Measurements from ENCODE around the gene NUDCD3. TPM values are rescaled to one million over a fixed set of nuclear protein-coding genes. Genes with fewer than 3 reads are reported as not detected.
A peak's percentile ranks its signal among the peaks of the same experiment; 100 is the strongest.

Gene NUDCD3
- total RNA-seq, 2 donors from 2014 or later: 20.4 to 20.8 TPM

DNA sequence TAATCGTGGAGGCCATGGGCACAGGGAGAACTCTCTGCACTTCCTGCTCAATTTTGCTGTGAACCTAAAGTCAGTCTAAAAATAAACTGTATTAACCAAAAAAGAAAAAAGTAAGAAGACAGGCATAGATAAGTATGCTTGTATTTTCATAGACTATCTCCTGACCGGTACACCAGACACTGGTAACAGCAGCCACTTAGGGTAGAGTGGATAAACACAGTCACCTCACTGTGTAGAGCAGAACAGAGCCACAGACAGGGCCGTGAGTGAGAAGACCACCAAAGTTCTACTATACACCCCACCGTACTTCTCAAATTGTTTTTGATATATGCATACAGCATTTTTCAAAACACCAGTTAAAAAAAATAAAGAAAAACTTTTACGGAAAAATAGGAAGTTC, 25.0 kb downstream of the NUDCD3 start:
- Histone ChIP-seq H3K36me3 (replicated peaks in 1 of 2; ENCODE audit: insufficient read depth in 1 of 2, low read depth in 2 of 2) (no peaks in the 10 kb centered on the region), H3K9me3 (no peaks in the 10 kb centered on the region), H3K4me1 (peaks cover 19% of the 10 kb centered on the region), H3K4me3 (no peak overlapping the region), H3K27me3 (no peaks in the 10 kb centered on the region), H3K27ac (no peak overlapping the region)
- ATAC-seq (no peak), DNase-seq (no peak)
- intact Hi-C loops (cut with DNase I): no loop called here
- 76 to 78% methylated on average over 5 of the region's 5 CpGs for WGBS, 2 donors
- no peak for TF ChIP-seq POLR2A (IDR thresholded peaks at IDR 0.05)
- TF ChIP-seq, protein P1, sequence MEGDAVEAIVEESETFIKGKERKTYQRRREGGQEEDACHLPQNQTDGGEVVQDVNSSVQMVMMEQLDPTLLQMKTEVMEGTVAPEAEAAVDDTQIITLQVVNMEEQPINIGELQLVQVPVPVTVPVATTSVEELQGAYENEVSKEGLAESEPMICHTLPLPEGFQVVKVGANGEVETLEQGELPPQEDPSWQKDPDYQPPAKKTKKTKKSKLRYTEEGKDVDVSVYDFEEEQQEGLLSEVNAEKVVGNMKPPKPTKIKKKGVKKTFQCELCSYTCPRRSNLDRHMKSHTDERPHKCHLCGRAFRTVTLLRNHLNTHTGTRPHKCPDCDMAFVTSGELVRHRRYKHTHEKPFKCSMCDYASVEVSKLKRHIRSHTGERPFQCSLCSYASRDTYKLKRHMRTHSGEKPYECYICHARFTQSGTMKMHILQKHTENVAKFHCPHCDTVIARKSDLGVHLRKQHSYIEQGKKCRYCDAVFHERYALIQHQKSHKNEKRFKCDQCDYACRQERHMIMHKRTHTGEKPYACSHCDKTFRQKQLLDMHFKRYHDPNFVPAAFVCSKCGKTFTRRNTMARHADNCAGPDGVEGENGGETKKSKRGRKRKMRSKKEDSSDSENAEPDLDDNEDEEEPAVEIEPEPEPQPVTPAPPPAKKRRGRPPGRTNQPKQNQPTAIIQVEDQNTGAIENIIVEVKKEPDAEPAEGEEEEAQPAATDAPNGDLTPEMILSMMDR (IDR thresholded peaks at IDR 0.05): no peak

DNA sequence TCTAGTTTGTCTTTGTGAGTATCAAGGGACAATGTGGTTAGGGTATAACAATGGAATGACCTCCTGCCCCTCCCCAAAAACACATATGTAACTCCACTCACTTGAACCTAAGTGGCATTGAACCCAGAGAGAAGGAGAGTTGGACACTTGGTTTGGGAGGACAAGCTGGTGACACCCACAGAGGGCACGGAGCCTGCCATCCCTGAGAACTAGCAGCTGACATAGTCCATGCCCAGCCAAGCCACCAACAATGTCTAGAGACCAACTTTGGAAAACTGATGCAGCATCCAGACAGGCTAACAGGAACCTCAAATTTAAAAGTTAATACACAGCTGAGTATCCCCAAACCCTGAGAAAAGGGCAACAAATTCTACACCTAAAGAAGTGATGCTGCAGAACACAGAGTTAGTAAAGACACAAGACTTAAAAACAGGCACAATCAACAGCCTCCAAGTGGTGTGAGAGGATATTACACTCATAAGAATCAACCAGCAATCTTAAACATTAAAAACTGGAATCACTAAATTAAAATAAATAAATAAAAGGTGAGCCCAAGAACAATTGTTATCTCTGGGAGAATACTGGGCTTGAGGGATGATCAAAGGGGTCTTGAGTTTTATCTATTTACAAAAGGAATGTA, 27.2 kb downstream of the NUDCD3 start:
- Histone ChIP-seq H3K36me3 (replicated peaks in 1 of 2; ENCODE audit: insufficient read depth in 1 of 2, low read depth in 2 of 2) (no peaks in the 10 kb centered on the region), H3K4me3 (no peak overlapping the region), H3K4me1 (no peaks in the 10 kb centered on the region), H3K9me3 (no peaks in the 10 kb centered on the region), H3K27ac (no peak overlapping the region), H3K27me3 (no peaks in the 10 kb centered on the region)
- TF ChIP-seq POLR2A (IDR thresholded peaks at IDR 0.05): no peak
- TF ChIP-seq, protein P1 (IDR thresholded peaks at IDR 0.05): peak in 4 of 7 experiments; percentile 7 to 12 (median 10)
- no peak for ATAC-seq
- 100% methylated on average over 1 of the region's 1 CpG for WGBS, 2 donors
- intact Hi-C loops (cut with DNase I): no loop called here
- DNase-seq: no peak

DNA sequence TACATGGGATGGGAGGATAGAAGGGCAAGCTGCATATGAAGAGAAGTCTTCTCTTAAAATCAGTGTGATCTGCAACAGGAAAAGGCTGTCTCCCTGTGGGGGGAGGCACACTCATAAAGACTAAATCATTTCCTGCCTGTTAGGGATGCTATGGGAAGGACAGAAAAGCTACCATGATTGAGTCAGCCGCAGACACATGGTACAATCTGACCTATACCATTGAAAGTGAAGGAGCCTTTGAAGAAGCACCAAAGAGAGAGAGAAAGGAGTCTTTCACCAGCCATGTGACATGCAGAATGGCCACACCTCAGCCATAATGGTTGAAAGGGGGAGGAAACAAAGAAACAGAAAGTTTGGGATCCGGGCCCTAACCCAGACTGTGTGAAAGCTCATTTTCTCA, 29.1 kb downstream of the NUDCD3 start:
- Histone ChIP-seq H3K36me3 (replicated peaks in 1 of 2; ENCODE audit: insufficient read depth in 1 of 2, low read depth in 2 of 2) (no peaks in the 10 kb centered on the region), H3K4me1 (no peaks in the 10 kb centered on the region), H3K27ac (no peak overlapping the region), H3K4me3 (no peak overlapping the region), H3K27me3 (no peaks in the 10 kb centered on the region), H3K9me3 (no peaks in the 10 kb centered on the region)
- no peak for ATAC-seq
- no peak for DNase-seq
- intact Hi-C loops (cut with DNase I): no loop called here
- no peak for TF ChIP-seq POLR2A (IDR thresholded peaks at IDR 0.05)
- TF ChIP-seq, protein P1 (IDR thresholded peaks at IDR 0.05): no peak
- WGBS, 2 donors: 65 to 86% methylated on average over 2 of the region's 2 CpGs

DNA sequence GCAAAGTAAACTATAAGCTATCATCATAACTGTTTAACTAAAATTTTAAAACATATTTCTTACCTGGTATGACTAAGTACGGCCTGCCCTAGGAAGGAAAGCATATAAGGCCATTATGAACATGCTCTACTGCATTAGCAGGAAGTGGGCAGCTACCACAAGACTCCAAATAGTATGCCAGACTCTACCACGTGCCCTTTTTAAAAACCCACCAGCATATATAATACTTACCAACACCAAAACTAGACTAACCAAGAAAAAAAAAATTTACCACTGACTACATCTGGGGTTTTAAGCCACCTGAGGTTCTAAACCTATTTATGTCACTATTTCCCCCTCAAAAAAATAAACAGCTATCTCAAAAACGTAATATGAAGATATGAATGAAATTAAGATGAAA, 30.1 kb downstream of the NUDCD3 start:
- intact Hi-C loops (cut with DNase I): no loop called here

More for the DNA sequence above, 30.1 kb downstream of the NUDCD3 start:
- Histone ChIP-seq H3K27me3 (no peaks in the 10 kb centered on the region), H3K36me3 (replicated peaks in 1 of 2; ENCODE audit: insufficient read depth in 1 of 2, low read depth in 2 of 2) (no peaks in the 10 kb centered on the region), H3K27ac (no peak overlapping the region), H3K4me1 (no peaks in the 10 kb centered on the region), H3K9me3 (no peaks in the 10 kb centered on the region), H3K4me3 (no peak overlapping the region)
- TF ChIP-seq, protein P1 (IDR thresholded peaks at IDR 0.05): no peak
- TF ChIP-seq POLR2A (IDR thresholded peaks at IDR 0.05): no peak
- peak in 1 of 4 donors; percentile 7 for DNase-seq
- no peak for ATAC-seq
- WGBS, 2 donors: 65 to 75% methylated on average over 3 of the region's 3 CpGs
